Measurements from ENCODE around the gene TIGD3. TPM values are rescaled to one million over a fixed set of nuclear protein-coding genes. Genes with fewer than 3 reads are reported as not detected.

Gene TIGD3
- total and polyA plus RNA-seq, 9 of the 15 experiments (the other 6 are each of a cell fraction or from before 2014, with no cell fraction given): 0.06 to 1.3 (median 0.56) TPM

GRCh38 chr11:65329944-65330403 is 24.6 kb upstream of the TIGD3 start (continued):
- TF ChIP-seq, protein P1, sequence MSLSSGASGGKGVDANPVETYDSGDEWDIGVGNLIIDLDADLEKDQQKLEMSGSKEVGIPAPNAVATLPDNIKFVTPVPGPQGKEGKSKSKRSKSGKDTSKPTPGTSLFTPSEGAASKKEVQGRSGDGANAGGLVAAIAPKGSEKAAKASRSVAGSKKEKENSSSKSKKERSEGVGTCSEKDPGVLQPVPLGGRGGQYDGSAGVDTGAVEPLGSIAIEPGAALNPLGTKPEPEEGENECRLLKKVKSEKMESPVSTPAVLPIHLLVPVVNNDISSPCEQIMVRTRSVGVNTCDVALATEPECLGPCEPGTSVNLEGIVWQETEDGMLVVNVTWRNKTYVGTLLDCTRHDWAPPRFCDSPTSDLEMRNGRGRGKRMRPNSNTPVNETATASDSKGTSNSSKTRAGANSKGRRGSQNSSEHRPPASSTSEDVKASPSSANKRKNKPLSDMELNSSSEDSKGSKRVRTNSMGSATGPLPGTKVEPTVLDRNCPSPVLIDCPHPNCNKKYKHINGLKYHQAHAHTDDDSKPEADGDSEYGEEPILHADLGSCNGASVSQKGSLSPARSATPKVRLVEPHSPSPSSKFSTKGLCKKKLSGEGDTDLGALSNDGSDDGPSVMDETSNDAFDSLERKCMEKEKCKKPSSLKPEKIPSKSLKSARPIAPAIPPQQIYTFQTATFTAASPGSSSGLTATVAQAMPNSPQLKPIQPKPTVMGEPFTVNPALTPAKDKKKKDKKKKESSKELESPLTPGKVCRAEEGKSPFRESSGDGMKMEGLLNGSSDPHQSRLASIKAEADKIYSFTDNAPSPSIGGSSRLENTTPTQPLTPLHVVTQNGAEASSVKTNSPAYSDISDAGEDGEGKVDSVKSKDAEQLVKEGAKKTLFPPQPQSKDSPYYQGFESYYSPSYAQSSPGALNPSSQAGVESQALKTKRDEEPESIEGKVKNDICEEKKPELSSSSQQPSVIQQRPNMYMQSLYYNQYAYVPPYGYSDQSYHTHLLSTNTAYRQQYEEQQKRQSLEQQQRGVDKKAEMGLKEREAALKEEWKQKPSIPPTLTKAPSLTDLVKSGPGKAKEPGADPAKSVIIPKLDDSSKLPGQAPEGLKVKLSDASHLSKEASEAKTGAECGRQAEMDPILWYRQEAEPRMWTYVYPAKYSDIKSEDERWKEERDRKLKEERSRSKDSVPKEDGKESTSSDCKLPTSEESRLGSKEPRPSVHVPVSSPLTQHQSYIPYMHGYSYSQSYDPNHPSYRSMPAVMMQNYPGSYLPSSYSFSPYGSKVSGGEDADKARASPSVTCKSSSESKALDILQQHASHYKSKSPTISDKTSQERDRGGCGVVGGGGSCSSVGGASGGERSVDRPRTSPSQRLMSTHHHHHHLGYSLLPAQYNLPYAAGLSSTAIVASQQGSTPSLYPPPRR (CRISPR knock-in tag; IDR thresholded peaks at IDR 0.05; ENCODE audit: borderline replicate concordance): no peak
- TF ChIP-seq FIP1L1 (IDR thresholded peaks at IDR 0.05; ENCODE audit: low read depth, low read length, poor library complexity, severe bottlenecking): no peak
- TF ChIP-seq BMI1 (IDR thresholded peaks at IDR 0.05; ENCODE audit: low read length): no peak
- no peak for TF ChIP-seq ZNF57 (CRISPR knock-in tag; IDR thresholded peaks at IDR 0.05)
- TF ChIP-seq GATAD2A (IDR thresholded peaks at IDR 0.05): no peak
- no peak for TF ChIP-seq TRIM24 (IDR thresholded peaks at IDR 0.05)
- no peak for TF ChIP-seq FOXA1 (IDR thresholded peaks at IDR 0.05; ENCODE audit: borderline replicate concordance)
- TF ChIP-seq XRCC3 (IDR thresholded peaks at IDR 0.05): no peak
- peak in 1 of 2 experiments; percentile 27; a peak in 1 of 4 replicates for TF ChIP-seq KDM1A (IDR thresholded peaks at IDR 0.05)
- no peak for TF ChIP-seq RFX1 (IDR thresholded peaks at IDR 0.05)
- 0 out of 2 replicates have a peak, but pooled peaks have one; percentile 51 for TF ChIP-seq SMAD3 (CRISPR knock-in tag; conservative IDR thresholded peaks at IDR 0.05)
- TF ChIP-seq HCFC1 (IDR thresholded peaks at IDR 0.05; ENCODE audit: low read depth, low read length): no peak
- no peak for TF ChIP-seq NFIC (IDR thresholded peaks at IDR 0.05)
- no peak for TF ChIP-seq E2F8 (IDR thresholded peaks at IDR 0.05; ENCODE audit: low read depth, partially characterized antibody)
- no peak for TF ChIP-seq FOXA3 (CRISPR knock-in tag; conservative IDR thresholded peaks at IDR 0.05 in 1 of 2, IDR thresholded peaks at IDR 0.05 in 1 of 2)
- no peak for TF ChIP-seq RFX5 (IDR thresholded peaks at IDR 0.05; ENCODE audit: low read depth, low read length)
- TF ChIP-seq, protein P2, sequence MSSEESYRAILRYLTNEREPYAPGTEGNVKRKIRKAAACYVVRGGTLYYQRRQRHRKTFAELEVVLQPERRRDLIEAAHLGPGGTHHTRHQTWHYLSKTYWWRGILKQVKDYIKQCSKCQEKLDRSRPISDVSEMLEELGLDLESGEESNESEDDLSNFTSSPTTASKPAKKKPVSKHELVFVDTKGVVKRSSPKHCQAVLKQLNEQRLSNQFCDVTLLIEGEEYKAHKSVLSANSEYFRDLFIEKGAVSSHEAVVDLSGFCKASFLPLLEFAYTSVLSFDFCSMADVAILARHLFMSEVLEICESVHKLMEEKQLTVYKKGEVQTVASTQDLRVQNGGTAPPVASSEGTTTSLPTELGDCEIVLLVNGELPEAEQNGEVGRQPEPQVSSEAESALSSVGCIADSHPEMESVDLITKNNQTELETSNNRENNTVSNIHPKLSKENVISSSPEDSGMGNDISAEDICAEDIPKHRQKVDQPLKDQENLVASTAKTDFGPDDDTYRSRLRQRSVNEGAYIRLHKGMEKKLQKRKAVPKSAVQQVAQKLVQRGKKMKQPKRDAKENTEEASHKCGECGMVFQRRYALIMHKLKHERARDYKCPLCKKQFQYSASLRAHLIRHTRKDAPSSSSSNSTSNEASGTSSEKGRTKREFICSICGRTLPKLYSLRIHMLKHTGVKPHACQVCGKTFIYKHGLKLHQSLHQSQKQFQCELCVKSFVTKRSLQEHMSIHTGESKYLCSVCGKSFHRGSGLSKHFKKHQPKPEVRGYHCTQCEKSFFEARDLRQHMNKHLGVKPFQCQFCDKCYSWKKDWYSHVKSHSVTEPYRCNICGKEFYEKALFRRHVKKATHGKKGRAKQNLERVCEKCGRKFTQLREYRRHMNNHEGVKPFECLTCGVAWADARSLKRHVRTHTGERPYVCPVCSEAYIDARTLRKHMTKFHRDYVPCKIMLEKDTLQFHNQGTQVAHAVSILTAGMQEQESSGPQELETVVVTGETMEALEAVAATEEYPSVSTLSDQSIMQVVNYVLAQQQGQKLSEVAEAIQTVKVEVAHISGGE (CRISPR knock-in tag; IDR thresholded peaks at IDR 0.05): no peak
